HCT116 (cell line): Measurements from ENCODE around the gene PCMT1. TPM values are rescaled to one million over a fixed set of nuclear protein-coding genes. Genes with fewer than 3 reads are reported as not detected.

Experiments used
- ATAC-seq: fragments of 200-7000 bp; cut with Tn5 transposase; 2 replicates; pipeline ENCODE4 v1.9.1; 2020; ENCODE audit warnings: mild to moderate bottlenecking, moderate library complexity
- BruUV-seq: library from RNA; stranded (reverse); fragments of 400-500 nt; replicated peaks from 2 replicates; lab custom pipeline; 2021; lab: Mats Ljungman, UMichigan
- CTCF ChIA-PET: fragments of 300-600 bp; sonication (Branson Sonifier 250); formaldehyde crosslinking; loops from one replicate; lab custom pipeline; 2021; ENCODE audit warnings: antibody characterized with exemption; lab: Charles Lee
- POLR2A ChIA-PET: fragments of 300-600, 350-600 bp; sonication (Branson Sonifier 250); formaldehyde crosslinking; loops from one replicate; lab custom pipeline; 2021; ENCODE audit warnings: antibody characterized with exemption; lab: Charles Lee
- RAD21 ChIA-PET, 2 experiments: fragments of 300-600 bp; sonication (Branson Sonifier 250); formaldehyde crosslinking; loops; one replicate each; lab custom pipeline; 2023; ENCODE audit warnings: low total read pairs in 2 of 2; ENCODE audit not compliant: uncharacterized antibody in 2 of 2, unreplicated experiment in 2 of 2, low non-redundant PET in 1 of 2; lab: Charles Lee
- DNase-seq: peaks from one replicate; pipeline ENCODE4 v3.0.0-alpha.2; 2010; ENCODE audit warnings: low read depth, low spot score
- H2AFZ ChIP-seq: fragments of 200-600 bp; shearing (Covaris generic), sonication (generic); 2 replicates; pipeline ENCODE4 v1.6.1; 2017; ENCODE audit warnings: low read depth, mixed run types, mixed read lengths, antibody characterized with exemption, low read length; ENCODE audit not compliant: poor library complexity, severe bottlenecking
- H3K27ac ChIP-seq: 2 replicates; pipeline ENCODE4 v1.5.1; 2012; ENCODE audit warnings: low read depth, low read length
- H3K27me3 ChIP-seq: fragments of 200-600 bp; sonication (generic); 2 replicates; pipeline ENCODE4 v1.6.1; 2016; ENCODE audit warnings: mixed run types, low read length, mixed read lengths; ENCODE audit not compliant: insufficient read depth
- H3K36me3 ChIP-seq, 2 experiments: fragments of 200-500 bp in 1 of 2; fragments of 200-600 bp in 1 of 2; sonication (Bioruptor generic) in 1 of 2; sonication (generic) in 1 of 2; 2 replicates each; pipeline versions ENCODE4 v1.5.1 to v1.6.1; 2014 to 2016; ENCODE audit warnings: low read length in 2 of 2, inconsistent platforms in 1 of 2, mixed read lengths in 1 of 2, mixed run types in 1 of 2; ENCODE audit not compliant: insufficient read depth in 2 of 2, control insufficient read depth in 1 of 2
- H3K4me1 ChIP-seq, 2 experiments: fragments of 200-600 bp in 1 of 2; sonication (generic) in 1 of 2; 2 replicates each; pipeline versions ENCODE4 v1.5.1 to v1.6.1; 2012 to 2017; ENCODE audit warnings: low read length in 2 of 2, inconsistent platforms in 1 of 2, mild to moderate bottlenecking in 1 of 2, mixed read lengths in 1 of 2, mixed run types in 1 of 2, moderate library complexity in 1 of 2; ENCODE audit not compliant: insufficient read depth in 2 of 2, control insufficient read depth in 1 of 2
- H3K4me2 ChIP-seq: fragments of 200-600 bp; sonication (generic); 2 replicates; pipeline ENCODE4 v1.6.1; 2017; ENCODE audit warnings: mixed run types, low read length, mixed read lengths
- H3K4me3 ChIP-seq, 2 experiments: fragments of 200-600 bp in 1 of 2; sonication (generic) in 1 of 2; replicated peaks in 1 of 2; 2 replicates each; pipeline ENCODE4 v1.5.1; 2011 to 2016; ENCODE audit warnings: low read length in 2 of 2, control low read depth in 1 of 2, low read depth in 1 of 2, mild to moderate bottlenecking in 1 of 2, mixed read lengths in 1 of 2, mixed run types in 1 of 2
- H3K79me2 ChIP-seq: fragments of 200-600 bp; sonication (generic); 2 replicates; pipeline ENCODE4 v1.6.1; 2017; ENCODE audit warnings: mild to moderate bottlenecking, mixed run types, low read length, moderate library complexity, mixed read lengths; ENCODE audit not compliant: insufficient read depth
- H3K9ac ChIP-seq: fragments of 200-600 bp; sonication (generic); 2 replicates; pipeline ENCODE4 v1.6.1; 2016; ENCODE audit warnings: low read length, mixed read lengths
- H3K9me2 ChIP-seq: fragments of 200-600 bp; sonication (generic), shearing (Covaris generic); 2 replicates; pipeline ENCODE4 v1.6.1; 2017; ENCODE audit warnings: mixed run types, mild to moderate bottlenecking, moderate library complexity; ENCODE audit not compliant: insufficient read depth
- H3K9me3 ChIP-seq, 2 experiments: fragments of 200-500 bp in 1 of 2; fragments of 200-600 bp in 1 of 2; sonication (Bioruptor generic) in 1 of 2; sonication (generic) in 1 of 2; 2 replicates each; pipeline ENCODE4 v1.6.1; 2014 to 2017; ENCODE audit warnings: low read length in 2 of 2, mixed read lengths in 2 of 2, inconsistent platforms in 1 of 2, low read depth in 1 of 2, mild to moderate bottlenecking in 1 of 2, mixed run types in 1 of 2, moderate library complexity in 1 of 2; ENCODE audit not compliant: control insufficient read depth in 1 of 2, insufficient read depth in 1 of 2
- H4K20me1 ChIP-seq: fragments of 200-600 bp; sonication (generic), shearing (Covaris generic); 2 replicates; pipeline ENCODE4 v1.6.1; 2017; ENCODE audit warnings: mixed run types, mild to moderate bottlenecking, moderate library complexity; ENCODE audit not compliant: insufficient read depth
- ATF3 ChIP-seq: IDR thresholded peaks from 2 replicates; pipeline ENCODE4 v1.6.1; 2012
- CBX3 ChIP-seq: IDR thresholded peaks from 2 replicates; pipeline ENCODE4 v1.6.1; 2012; ENCODE audit warnings: low read depth
- CEBPB ChIP-seq: IDR thresholded peaks from 2 replicates; pipeline ENCODE4 v1.6.1; 2012; ENCODE audit warnings: low read depth
- ELF1 ChIP-seq: IDR thresholded peaks from 2 replicates; pipeline ENCODE4 v1.6.1; 2012; ENCODE audit warnings: low read depth, borderline replicate concordance
- EZH2 ChIP-seq: fragments of 200-600 bp; sonication (generic); IDR thresholded peaks from 2 replicates; pipeline ENCODE4 v1.6.1; 2017; ENCODE audit warnings: antibody characterized with exemption, mixed run types
- POLR2A ChIP-seq: IDR thresholded peaks from 2 replicates; pipeline ENCODE4 v1.7.0; 2011; ENCODE audit warnings: borderline replicate concordance; ENCODE audit not compliant: insufficient read depth, insufficient read length; ENCODE audit errors: extremely low read depth
- RAD21 ChIP-seq: IDR thresholded peaks from 2 replicates; pipeline ENCODE4 v1.6.1; 2012; ENCODE audit warnings: low read depth, mild to moderate bottlenecking
- SIN3A ChIP-seq: IDR thresholded peaks from 2 replicates; pipeline ENCODE4 v1.6.1; 2012; ENCODE audit warnings: low read depth
- SP1 ChIP-seq: IDR thresholded peaks from 2 replicates; pipeline ENCODE4 v1.6.1; 2012; ENCODE audit warnings: low read depth
- SRF ChIP-seq: IDR thresholded peaks from 2 replicates; pipeline ENCODE4 v1.6.1; 2012; ENCODE audit warnings: low read depth
- YY1 ChIP-seq: IDR thresholded peaks from 2 replicates; pipeline ENCODE4 v1.6.1; 2011; ENCODE audit warnings: low read length, low read depth, moderate library complexity, mild to moderate bottlenecking; ENCODE audit not compliant: insufficient replicate concordance; ENCODE audit errors: extremely low read depth
- ZFX ChIP-seq: fragments of 450-650 bp; IDR thresholded peaks from 2 replicates; pipeline ENCODE4 v1.6.1; 2017
- ZNF274 ChIP-seq: fragments of 200-500 bp; sonication (Bioruptor generic); IDR thresholded peaks from 2 replicates; pipeline ENCODE4 v1.6.1; 2014; ENCODE audit warnings: mild to moderate bottlenecking, low read depth, low read length, inconsistent platforms
- intact Hi-C: fragments of 100-400 bp; cut with micrococcal nuclease; formaldehyde crosslinking; loops from 2 replicates; pipeline ENCODE4 v1.10.0; 2022
- total RNA-seq: library from RNA; stranded (reverse); gene quantifications from one replicate; pipeline ENCODE4 v1.2.1, GENCODE V29; 2021; ENCODE audit not compliant: unreplicated experiment
- TF ChIP-seq, protein P1 (sequence below), 3 experiments: fragments of 200-600 bp in 1 of 3; sonication (generic) in 1 of 3; IDR thresholded peaks in 2 of 3; conservative IDR thresholded peaks in 1 of 3; 2 replicates each; pipeline ENCODE4 v1.5.1; 2012 to 2017; ENCODE audit warnings: low read depth in 2 of 3, low read length in 2 of 3, antibody characterized with exemption in 1 of 3, borderline replicate concordance in 1 of 3, control low read depth in 1 of 3, mild to moderate bottlenecking in 1 of 3, mixed read lengths in 1 of 3, mixed run types in 1 of 3, moderate library complexity in 1 of 3; ENCODE audit not compliant: insufficient read depth in 1 of 3
- TF ChIP-seq, protein P2 (sequence below): IDR thresholded peaks from 2 replicates; pipeline ENCODE4 v1.6.1; 2012; ENCODE audit warnings: low read depth

PCMT1 gene
- total RNA-seq, 1 experiment from 2014 or later = 86.9 TPM

DNA sequence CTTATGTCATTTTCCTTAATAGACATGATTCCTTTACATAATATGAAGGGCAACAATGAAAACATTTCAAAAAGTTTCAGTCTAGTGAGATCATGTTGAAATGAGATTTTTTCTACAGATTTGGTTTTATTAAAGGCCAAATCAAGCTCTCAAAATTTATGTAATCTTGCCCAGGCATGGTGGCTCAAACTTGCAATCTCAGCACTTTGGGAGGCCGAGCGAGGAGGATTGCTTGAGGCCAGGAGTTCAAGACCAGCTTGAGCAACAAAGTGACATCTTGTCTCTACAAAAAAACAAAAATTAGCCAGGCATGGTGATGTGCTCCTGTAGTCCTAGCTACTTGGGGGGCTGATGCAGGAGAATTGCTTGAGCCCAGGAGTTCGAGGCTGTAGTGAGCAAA, 63.8 kb downstream of the PCMT1 start:
- H3K4me2 ChIP-seq = no peak overlapping the region
- ATAC-seq (no peak), DNase-seq (no peak)
- ChIA-PET CTCF (no interaction called here), POLR2A (no interaction called here), RAD21 (no interaction called here)
- no peak overlapping the region for H3K4me3 ChIP-seq
- no peaks in the 10 kb centered on the region for H3K9me2 ChIP-seq
- H4K20me1 ChIP-seq = no peaks in the 10 kb centered on the region
- BruUV-seq = no TSS peak
- H3K9me3 ChIP-seq = no peaks in the 10 kb centered on the region
- no peak overlapping the region for H2AFZ ChIP-seq
- H3K4me1 ChIP-seq = no peaks in the 10 kb centered on the region
- H3K36me3 ChIP-seq = peaks cover 3 to 5% of the 10 kb centered on the region in 2 experiments; a peak in 2 of 4 replicates
- no peak overlapping the region for H3K27ac ChIP-seq
- no peak overlapping the region for H3K9ac ChIP-seq
- H3K79me2 ChIP-seq = no peaks in the 10 kb centered on the region
- intact Hi-C loops = no loop called here
- TF ChIP-seq SRF (no peak), ZNF274 (no peak), ATF3 (no peak), RAD21 (no peak), EZH2 (no peak), CEBPB (no peak), ELF1 (no peak), YY1 (no peak), POLR2A (no peak), SP1 (no peak), ZFX (no peak), CBX3 (no peak), SIN3A (no peak)
- TF ChIP-seq, protein P1, sequence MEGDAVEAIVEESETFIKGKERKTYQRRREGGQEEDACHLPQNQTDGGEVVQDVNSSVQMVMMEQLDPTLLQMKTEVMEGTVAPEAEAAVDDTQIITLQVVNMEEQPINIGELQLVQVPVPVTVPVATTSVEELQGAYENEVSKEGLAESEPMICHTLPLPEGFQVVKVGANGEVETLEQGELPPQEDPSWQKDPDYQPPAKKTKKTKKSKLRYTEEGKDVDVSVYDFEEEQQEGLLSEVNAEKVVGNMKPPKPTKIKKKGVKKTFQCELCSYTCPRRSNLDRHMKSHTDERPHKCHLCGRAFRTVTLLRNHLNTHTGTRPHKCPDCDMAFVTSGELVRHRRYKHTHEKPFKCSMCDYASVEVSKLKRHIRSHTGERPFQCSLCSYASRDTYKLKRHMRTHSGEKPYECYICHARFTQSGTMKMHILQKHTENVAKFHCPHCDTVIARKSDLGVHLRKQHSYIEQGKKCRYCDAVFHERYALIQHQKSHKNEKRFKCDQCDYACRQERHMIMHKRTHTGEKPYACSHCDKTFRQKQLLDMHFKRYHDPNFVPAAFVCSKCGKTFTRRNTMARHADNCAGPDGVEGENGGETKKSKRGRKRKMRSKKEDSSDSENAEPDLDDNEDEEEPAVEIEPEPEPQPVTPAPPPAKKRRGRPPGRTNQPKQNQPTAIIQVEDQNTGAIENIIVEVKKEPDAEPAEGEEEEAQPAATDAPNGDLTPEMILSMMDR (IDR thresholded peaks at IDR 0.05 in 2 of 3, conservative IDR thresholded peaks at IDR 0.05 in 1 of 3; ENCODE audit: borderline replicate concordance in 1 of 3, insufficient read depth in 1 of 3, low read depth in 2 of 3, low read length in 2 of 3) = no peak
- TF ChIP-seq, protein P2, sequence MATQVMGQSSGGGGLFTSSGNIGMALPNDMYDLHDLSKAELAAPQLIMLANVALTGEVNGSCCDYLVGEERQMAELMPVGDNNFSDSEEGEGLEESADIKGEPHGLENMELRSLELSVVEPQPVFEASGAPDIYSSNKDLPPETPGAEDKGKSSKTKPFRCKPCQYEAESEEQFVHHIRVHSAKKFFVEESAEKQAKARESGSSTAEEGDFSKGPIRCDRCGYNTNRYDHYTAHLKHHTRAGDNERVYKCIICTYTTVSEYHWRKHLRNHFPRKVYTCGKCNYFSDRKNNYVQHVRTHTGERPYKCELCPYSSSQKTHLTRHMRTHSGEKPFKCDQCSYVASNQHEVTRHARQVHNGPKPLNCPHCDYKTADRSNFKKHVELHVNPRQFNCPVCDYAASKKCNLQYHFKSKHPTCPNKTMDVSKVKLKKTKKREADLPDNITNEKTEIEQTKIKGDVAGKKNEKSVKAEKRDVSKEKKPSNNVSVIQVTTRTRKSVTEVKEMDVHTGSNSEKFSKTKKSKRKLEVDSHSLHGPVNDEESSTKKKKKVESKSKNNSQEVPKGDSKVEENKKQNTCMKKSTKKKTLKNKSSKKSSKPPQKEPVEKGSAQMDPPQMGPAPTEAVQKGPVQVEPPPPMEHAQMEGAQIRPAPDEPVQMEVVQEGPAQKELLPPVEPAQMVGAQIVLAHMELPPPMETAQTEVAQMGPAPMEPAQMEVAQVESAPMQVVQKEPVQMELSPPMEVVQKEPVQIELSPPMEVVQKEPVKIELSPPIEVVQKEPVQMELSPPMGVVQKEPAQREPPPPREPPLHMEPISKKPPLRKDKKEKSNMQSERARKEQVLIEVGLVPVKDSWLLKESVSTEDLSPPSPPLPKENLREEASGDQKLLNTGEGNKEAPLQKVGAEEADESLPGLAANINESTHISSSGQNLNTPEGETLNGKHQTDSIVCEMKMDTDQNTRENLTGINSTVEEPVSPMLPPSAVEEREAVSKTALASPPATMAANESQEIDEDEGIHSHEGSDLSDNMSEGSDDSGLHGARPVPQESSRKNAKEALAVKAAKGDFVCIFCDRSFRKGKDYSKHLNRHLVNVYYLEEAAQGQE = no peak
- no peaks in the 10 kb centered on the region for H3K27me3 ChIP-seq
